ENCODE data around the gene TMEM259.

DNA sequence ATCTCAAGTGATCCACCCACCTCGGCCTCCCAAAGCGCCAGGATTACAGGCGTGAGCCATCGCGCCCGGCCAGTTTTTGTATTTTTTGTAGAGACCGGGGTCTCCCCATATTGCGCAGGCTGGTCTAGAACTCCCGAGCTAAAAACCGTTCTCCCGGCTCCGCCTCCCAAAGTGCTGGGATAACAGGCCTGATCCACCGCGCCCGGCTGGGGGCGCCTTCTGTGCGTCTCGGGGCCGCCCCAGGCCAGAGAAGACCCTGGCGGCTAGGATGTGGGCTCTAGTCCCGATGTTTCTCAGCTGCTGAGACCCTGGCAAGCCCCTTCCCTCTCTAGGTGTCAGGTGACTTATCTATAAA lies 49.6 kb upstream of the TMEM259 start:
- TF ChIP-seq EP300 (IDR thresholded peaks at IDR 0.05) (no peak), CTCF (IDR thresholded peaks at IDR 0.05) (no peak), POLR2A (IDR thresholded peaks at IDR 0.05) (no peak)
